PC-3 (cell line): ENCODE results near the gene TLE5. TPM values are rescaled to one million over a fixed set of nuclear protein-coding genes. Genes with fewer than 3 reads are reported as not detected.

ENCODE experiments used
- ATAC-seq: fragments of 200-7000 bp; cut with Tn5 transposase; 2 replicates; pipeline ENCODE4 v1.9.1; 2020; ENCODE audit warnings: mild to moderate bottlenecking, moderate library complexity
- BruUV-seq: library from RNA; stranded (reverse); fragments of 400-500 nt; replicated peaks from 2 replicates; lab custom pipeline; 2021; lab: Mats Ljungman, UMichigan
- CTCF ChIA-PET: fragments of 300-600 bp; sonication (Branson Sonifier 250); formaldehyde crosslinking; loops from one replicate; lab custom pipeline; 2022; ENCODE audit warnings: antibody characterized with exemption; lab: Charles Lee
- POLR2A ChIA-PET: fragments of 300-600 bp; sonication (Branson Sonifier 250); formaldehyde crosslinking; loops from one replicate; lab custom pipeline; 2022; ENCODE audit warnings: antibody characterized with exemption; ENCODE audit not compliant: unreplicated experiment; lab: Charles Lee
- DNase-seq: peaks from one replicate; pipeline ENCODE4 v3.0.0-alpha.2; 2015
- H2AFZ ChIP-seq: fragments of 300-600 bp; sonication (generic); 2 replicates; pipeline ENCODE4 v1.6.0; 2016; ENCODE audit warnings: antibody characterized with exemption, low read length
- H3F3A ChIP-seq: fragments of 300-600 bp; sonication (generic); one replicate; pipeline ENCODE4 v1.6.0; 2017; ENCODE audit warnings: antibody characterized with exemption, low read length, control low read depth, mild to moderate bottlenecking; ENCODE audit not compliant: unreplicated experiment
- H3K27ac ChIP-seq: fragments of 300-600 bp; sonication (generic); 2 replicates; pipeline ENCODE4 v1.5.1; 2016; ENCODE audit warnings: mild to moderate bottlenecking, low read length
- H3K27me3 ChIP-seq: fragments of 300-600 bp; sonication (generic); 2 replicates; pipeline ENCODE4 v1.6.1; 2016; ENCODE audit warnings: low read length, mixed read lengths
- H3K36me3 ChIP-seq: fragments of 300-600 bp; sonication (generic); 2 replicates; pipeline ENCODE4 v1.6.1; 2016; ENCODE audit warnings: low read depth, mixed run types, low read length, mixed read lengths
- H3K4me1 ChIP-seq: fragments of 300-600 bp; sonication (generic); 2 replicates; pipeline ENCODE4 v1.5.1; 2016; ENCODE audit warnings: low read length; ENCODE audit not compliant: insufficient read depth
- H3K4me2 ChIP-seq: fragments of 300-600 bp; sonication (generic); 2 replicates; pipeline ENCODE4 v1.6.0; 2016; ENCODE audit warnings: low read length
- H3K4me3 ChIP-seq: fragments of 300-600 bp; sonication (generic); 2 replicates; pipeline ENCODE4 v1.5.1; 2016; ENCODE audit warnings: mild to moderate bottlenecking, low read length, mixed read lengths
- H3K79me2 ChIP-seq: fragments of 300-600 bp; sonication (generic); 2 replicates; pipeline ENCODE4 v1.6.1; 2017; ENCODE audit warnings: low read length, mixed read lengths
- H3K9ac ChIP-seq: fragments of 300-600 bp; sonication (generic); 2 replicates; pipeline ENCODE4 v1.6.0; 2016; ENCODE audit warnings: mild to moderate bottlenecking, low read length
- H3K9me2 ChIP-seq: fragments of 300-600 bp; sonication (generic); replicated peaks from 2 replicates; pipeline ENCODE4 v1.6.1; 2016; ENCODE audit warnings: mixed run types, low read length, mixed read lengths
- H3K9me3 ChIP-seq: fragments of 300-600 bp; sonication (generic); 2 replicates; pipeline ENCODE4 v1.6.1; 2016; ENCODE audit warnings: low read length, mixed read lengths
- H4K20me1 ChIP-seq: fragments of 300-600 bp; sonication (generic); 2 replicates; pipeline ENCODE4 v1.6.1; 2016; ENCODE audit warnings: low read length, mixed read lengths
- EZH2 ChIP-seq: fragments of 300-600 bp; sonication (generic); IDR thresholded peaks from one replicate; pipeline ENCODE4 v1.6.1; 2017; ENCODE audit warnings: antibody characterized with exemption, mild to moderate bottlenecking, low read length; ENCODE audit not compliant: unreplicated experiment
- EZH2phosphoT487 ChIP-seq: fragments of 300-600 bp; sonication (generic); IDR thresholded peaks from 2 replicates; pipeline ENCODE4 v1.6.1; 2018; ENCODE audit warnings: mild to moderate bottlenecking, antibody characterized with exemption, low read length, borderline replicate concordance
- intact Hi-C: fragments of 100-400 bp; cut with micrococcal nuclease; formaldehyde crosslinking; loops from 2 replicates; pipeline ENCODE4 v1.9.0; 2023
- total RNA-seq: library from RNA; depleted of rRNA; stranded (reverse); fragments of >200 nt; gene quantifications from 2 replicates; pipeline ENCODE4 v1.2.3, GENCODE V29; 2014
- TF ChIP-seq, protein P1 (sequence below): fragments of 300-600 bp; sonication (generic); conservative IDR thresholded peaks from 2 replicates; pipeline ENCODE4 v1.5.1; 2017; ENCODE audit warnings: antibody characterized with exemption, low read depth, mild to moderate bottlenecking, low read length

Gene TLE5
- total RNA-seq, 1 experiment from 2014 or later = 351 TPM

DNA sequence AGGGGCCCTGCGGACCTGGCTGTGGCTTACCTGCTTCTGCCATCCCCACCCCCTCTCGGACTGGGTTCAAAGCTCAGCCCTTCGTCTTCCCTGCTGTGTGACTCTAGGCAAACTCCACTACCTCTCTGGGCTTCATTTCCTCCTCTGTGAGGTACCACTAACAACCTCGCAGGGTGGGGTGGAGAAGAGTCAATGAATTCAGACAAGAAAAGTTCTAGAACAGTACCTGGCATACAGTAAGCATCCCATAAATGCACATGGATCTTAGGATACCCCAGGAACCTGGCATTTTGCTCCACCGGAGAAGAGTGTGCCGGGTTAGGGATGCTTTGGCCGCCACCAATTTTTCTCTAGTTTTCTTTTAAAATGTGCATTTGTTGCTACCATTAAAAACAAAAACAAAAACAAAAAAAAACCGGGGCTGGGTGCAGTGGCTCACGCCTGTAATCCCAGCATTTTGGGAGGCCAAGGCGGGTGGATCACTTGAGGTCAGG lies 3.4 kb downstream of the TLE5 start:
- H3K4me1 ChIP-seq = peaks cover 16% of the 10 kb centered on the region
- H3K36me3 ChIP-seq = peaks cover 9% of the 10 kb centered on the region; the same call in 1 of the 2 replicates
- no peak overlapping the region for H3K27ac ChIP-seq
- no peak overlapping the region for H3K4me2 ChIP-seq
- POLR2A ChIA-PET = no interaction called here
- intact Hi-C loops = no loop called here
- H3K4me3 ChIP-seq = no peak overlapping the region
- ATAC-seq (no peak), DNase-seq (no peak)
- no peaks in the 10 kb centered on the region for H3K27me3 ChIP-seq
- H3K9me3 ChIP-seq = no peaks in the 10 kb centered on the region
- no peak overlapping the region for H2AFZ ChIP-seq
- no peaks in the 10 kb centered on the region for H3K9me2 ChIP-seq
- H3K79me2 ChIP-seq = peaks cover 18% of the 10 kb centered on the region
- TF ChIP-seq EZH2 (no peak), EZH2phosphoT487 (no peak)
- TF ChIP-seq, protein P1, sequence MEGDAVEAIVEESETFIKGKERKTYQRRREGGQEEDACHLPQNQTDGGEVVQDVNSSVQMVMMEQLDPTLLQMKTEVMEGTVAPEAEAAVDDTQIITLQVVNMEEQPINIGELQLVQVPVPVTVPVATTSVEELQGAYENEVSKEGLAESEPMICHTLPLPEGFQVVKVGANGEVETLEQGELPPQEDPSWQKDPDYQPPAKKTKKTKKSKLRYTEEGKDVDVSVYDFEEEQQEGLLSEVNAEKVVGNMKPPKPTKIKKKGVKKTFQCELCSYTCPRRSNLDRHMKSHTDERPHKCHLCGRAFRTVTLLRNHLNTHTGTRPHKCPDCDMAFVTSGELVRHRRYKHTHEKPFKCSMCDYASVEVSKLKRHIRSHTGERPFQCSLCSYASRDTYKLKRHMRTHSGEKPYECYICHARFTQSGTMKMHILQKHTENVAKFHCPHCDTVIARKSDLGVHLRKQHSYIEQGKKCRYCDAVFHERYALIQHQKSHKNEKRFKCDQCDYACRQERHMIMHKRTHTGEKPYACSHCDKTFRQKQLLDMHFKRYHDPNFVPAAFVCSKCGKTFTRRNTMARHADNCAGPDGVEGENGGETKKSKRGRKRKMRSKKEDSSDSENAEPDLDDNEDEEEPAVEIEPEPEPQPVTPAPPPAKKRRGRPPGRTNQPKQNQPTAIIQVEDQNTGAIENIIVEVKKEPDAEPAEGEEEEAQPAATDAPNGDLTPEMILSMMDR = no peak
- H3K9ac ChIP-seq = no peak overlapping the region
- CTCF ChIA-PET = no interaction called here
- BruUV-seq = no TSS peak
- no peaks in the 10 kb centered on the region for H3F3A ChIP-seq
- no peaks in the 10 kb centered on the region for H4K20me1 ChIP-seq

DNA sequence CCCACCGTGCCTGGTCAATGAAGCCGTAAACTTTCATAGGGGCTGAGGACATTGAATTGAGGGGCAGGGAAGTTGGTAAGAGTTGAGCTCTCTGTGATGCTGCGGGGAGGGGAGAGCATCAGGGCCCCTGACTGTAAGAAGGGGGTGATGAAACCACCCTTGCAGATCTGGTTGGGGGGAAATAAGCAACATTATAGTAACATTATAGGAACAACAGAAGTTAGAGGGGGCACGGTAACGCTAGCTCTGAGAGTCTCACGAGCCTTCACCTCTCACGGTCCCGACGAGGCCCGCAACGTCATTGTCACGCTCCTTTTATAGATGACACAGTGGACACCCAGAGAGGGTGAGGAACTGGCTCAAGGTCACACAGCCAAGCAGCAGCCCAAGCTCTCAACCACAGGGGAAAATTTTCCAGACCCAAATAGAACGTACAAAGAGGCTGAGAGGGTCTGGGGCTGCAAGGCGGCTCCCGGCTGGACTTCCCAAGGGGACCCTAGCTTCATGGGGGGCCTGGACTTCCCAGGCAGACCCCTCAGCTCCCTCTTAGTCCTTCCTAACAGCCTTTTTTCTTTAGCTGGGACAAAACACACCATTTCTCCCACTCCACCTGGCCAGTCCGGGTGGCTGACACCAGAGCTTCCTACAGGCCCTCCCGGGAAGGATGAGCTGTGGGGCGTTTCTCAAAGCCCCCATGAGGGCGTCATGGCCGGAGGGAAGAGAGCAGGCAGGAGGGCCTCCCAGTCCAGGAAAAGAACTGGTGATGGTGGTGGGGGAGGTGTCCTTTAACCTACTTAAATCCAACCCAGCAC lies 4.1 kb downstream of the TLE5 start:
- CTCF ChIA-PET = no interaction called here
- no peak for ATAC-seq
- POLR2A ChIA-PET = no interaction called here
- H3K4me2 ChIP-seq = no peak overlapping the region
- no peak for DNase-seq
- no peaks in the 10 kb centered on the region for H3F3A ChIP-seq
- H3K9me2 ChIP-seq = no peaks in the 10 kb centered on the region
- H3K27me3 ChIP-seq = no peaks in the 10 kb centered on the region
- intact Hi-C loops = no loop called here
- H3K36me3 ChIP-seq = peaks cover 9% of the 10 kb centered on the region; the same call in 1 of the 2 replicates
- TF ChIP-seq EZH2 = no peak
- TF ChIP-seq, protein P1 = no peak
- TF ChIP-seq EZH2phosphoT487 = no peak
- H3K27ac ChIP-seq = no peak overlapping the region
- H3K9me3 ChIP-seq = no peaks in the 10 kb centered on the region
- H3K9ac ChIP-seq = no peak overlapping the region
- H4K20me1 ChIP-seq = no peaks in the 10 kb centered on the region
- BruUV-seq = no TSS peak
- H3K4me1 ChIP-seq = peaks cover 16% of the 10 kb centered on the region
- H3K4me3 ChIP-seq = no peak overlapping the region
- H3K79me2 ChIP-seq = peaks cover 18% of the 10 kb centered on the region
- H2AFZ ChIP-seq = no peak overlapping the region

DNA sequence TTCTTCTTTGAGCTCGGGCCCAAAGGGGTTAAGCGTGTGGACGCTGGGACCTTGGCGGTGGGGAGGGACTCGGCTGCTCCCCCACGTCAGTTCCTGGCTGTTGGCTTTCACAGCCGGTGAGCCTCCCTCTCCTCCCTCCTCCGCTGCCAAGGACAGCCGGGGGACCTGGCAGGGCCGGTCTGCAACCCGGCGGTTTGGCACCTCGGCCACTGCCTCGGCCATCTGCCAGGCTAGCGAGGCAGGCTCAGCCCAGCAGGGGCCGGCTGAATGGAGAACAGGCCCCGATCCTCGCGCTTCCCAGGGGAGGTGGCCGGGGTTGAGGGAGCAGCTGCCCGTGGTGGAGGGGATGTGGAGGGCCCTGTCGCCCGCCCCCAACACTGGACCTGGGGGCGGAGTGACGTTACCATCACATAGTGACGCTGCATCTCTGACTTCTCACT lies 5.0 kb downstream of the TLE5 start:
- Histone ChIP-seq H3K4me3 (no peak overlapping the region), H3K4me1 (peaks cover 16% of the 10 kb centered on the region), H2AFZ (no peak overlapping the region), H4K20me1 (no peaks in the 10 kb centered on the region), H3K27ac (no peak overlapping the region), H3K9me3 (no peaks in the 10 kb centered on the region), H3F3A (no peaks in the 10 kb centered on the region), H3K9me2 (no peaks in the 10 kb centered on the region), H3K79me2 (peaks cover 18% of the 10 kb centered on the region), H3K4me2 (no peak overlapping the region), H3K9ac (no peak overlapping the region), H3K27me3 (no peaks in the 10 kb centered on the region), H3K36me3 (peaks cover 9% of the 10 kb centered on the region; the same call in 1 of the 2 replicates)
- ChIA-PET POLR2A (no interaction called here), CTCF (no interaction called here)
- no peak for TF ChIP-seq EZH2phosphoT487
- TF ChIP-seq, protein P1 = no peak
- TF ChIP-seq EZH2 = no peak
- ATAC-seq = no peak
- peak; percentile 21 for DNase-seq
- no TSS peak for BruUV-seq
- intact Hi-C loops = no loop called here
